ENCODE measurements around the gene CDKN2D.
"Not testable (repeated sequence)": the region's sequence is repeated elsewhere in the genome, so short reads cannot be mapped to it uniquely, and the experiment has no call there.

CDKN2D gene

DNA sequence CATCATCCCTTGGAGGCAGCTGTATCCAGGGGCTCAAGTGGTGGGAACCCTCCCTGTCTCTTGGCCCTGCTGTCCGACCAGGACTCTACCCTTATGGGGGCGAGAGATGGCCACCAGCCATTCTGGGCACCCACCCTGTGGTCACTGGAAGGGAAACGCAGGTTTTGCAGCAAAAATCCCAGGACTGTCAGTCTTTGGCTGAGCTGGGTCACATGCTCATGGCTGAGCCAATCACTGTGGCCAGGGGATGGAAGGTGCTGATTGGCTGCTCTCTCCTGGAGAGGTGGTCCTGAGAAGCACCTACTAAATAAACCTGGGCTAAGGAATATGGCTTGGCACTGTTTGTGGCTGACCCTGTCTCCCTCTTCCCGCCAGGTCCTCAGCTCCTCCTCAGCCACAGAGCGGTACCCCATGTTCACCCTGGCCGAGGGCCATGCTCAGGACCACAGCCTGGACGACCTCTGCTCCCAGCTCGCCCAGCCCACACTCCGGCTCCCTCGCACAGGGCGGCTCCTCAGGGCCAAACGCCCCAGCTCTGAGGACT is 16.2 kb downstream of the CDKN2D start:
- peak in 19 of 56 donors; percentile 1 to 49 (median 21) for DNase-seq

- peak in 6 of 56 donors; percentile 2 to 37 (median 6) for DNase-seq
Observed at GRCh38 chr19:10551698-10552301, 17.0 kb downstream of the CDKN2D start.

DNA sequence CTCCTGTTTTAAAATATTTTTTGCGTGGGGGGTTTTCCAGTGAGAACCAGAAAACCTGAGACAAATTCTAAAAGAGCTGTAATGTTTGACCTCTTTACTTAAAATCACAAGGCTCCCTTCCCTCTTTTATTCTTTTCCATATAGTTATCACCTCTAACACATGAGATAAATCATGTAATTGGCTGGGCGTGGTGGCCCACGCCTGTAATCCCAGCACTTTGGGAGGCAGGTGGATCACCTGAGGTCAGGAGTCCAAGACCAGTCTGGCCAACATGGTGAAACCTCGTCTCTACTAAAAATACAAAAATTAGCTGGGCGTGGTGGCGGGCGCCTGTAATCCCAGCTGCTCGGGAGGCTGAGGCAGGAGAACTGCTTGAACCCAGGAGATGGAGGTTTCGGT is 17.8 kb downstream of the CDKN2D start:
- not testable (repeated sequence) for DNase-seq

DNA sequence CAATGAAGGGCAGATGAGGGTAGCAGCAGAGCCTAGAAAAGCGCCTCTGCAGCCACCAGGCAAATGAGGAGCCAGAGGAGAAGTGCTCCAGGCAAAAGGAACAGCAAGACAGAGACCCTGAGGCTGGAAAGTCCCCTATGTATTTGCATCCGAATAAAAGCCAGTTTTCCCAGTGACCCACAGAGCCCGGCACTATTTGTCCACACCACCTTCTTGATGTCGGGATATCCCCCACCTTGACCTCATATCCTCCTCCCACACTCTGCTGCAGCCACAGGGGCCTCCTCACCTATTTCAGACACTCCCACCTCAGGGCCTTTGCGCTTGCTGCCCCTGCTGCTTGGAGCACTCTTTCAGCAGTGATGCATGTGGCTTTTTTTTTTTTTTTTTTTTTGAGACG is 18.4 kb downstream of the CDKN2D start:
- no peak for DNase-seq

- DNase-seq = no peak
Observed at GRCh38 chr19:10549733-10550132, 19.0 kb downstream of the CDKN2D start.

- no peak for DNase-seq
Observed at GRCh38 chr19:10548746-10549276, 20.0 kb downstream of the CDKN2D start.

- no peak for DNase-seq
Observed at GRCh38 chr19:10546817-10547216, 22.0 kb downstream of the CDKN2D start.

DNA sequence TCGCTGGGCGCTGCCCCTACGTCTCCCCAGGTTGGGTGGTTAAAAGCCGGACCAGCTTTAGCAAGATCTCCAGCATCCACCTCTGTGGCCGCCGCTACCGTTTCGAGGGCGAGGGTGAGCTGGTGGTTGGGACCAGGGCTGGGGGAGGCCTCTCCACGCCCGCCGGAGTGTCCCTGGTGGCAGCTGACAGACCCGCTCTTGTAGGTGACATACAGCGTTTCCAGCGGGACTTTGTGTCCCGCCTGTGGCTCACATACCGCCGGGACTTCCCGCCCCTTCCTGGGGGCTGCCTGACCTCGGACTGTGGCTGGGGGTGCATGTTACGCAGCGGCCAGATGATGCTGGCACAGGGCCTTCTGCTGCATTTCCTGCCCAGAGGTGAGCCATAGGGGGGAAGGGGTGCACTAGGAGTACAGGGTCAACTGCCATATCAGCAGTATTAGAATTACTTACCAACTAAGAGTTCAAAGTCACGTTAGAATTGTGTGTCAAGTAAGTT is 24.0 kb downstream of the CDKN2D start:
- peak in 1 of 56 donors; percentile 29 for DNase-seq

GRCh38 chr19:10544242-10544752 is 24.5 kb downstream of the CDKN2D start:
- DNase-seq = peak in 3 of 56 donors; percentile 5 to 39 (median 19)

- DNase-seq = peak in 51 of 56 donors; percentile 15 to 85 (median 62)
Observed at GRCh38 chr19:10543420-10544241, 25.1 kb downstream of the CDKN2D start, which contains the start of gene ATG4D. TSS of gene ATG4D (plus strand) at chr19:10543904. CDS start at chr19:10544091, 187 bp downstream.

GRCh38 chr19:10543059-10543419 is 25.7 kb downstream of the CDKN2D start:
- DNase-seq = no peak

DNA sequence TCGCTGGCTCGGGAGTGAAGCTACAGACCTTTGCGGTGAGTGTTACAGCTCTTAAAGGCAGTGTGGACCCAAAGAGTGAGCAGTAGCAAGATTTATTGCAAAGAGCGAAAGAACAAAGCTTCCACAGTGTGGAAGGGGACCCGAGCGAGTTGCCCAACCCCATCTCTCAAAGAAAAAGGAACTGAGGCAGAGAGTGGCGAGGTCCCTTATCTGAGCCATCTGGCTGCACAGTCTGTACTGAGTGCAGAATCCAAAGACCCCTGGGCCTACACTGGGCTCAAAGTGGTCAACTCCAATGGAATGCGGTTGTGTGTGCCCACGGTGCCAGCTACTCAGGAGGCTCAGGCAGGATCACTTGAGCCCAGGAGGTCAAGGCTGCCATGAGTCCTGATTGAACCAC is 29.8 kb downstream of the CDKN2D start:
- not testable (repeated sequence) for DNase-seq

DNA sequence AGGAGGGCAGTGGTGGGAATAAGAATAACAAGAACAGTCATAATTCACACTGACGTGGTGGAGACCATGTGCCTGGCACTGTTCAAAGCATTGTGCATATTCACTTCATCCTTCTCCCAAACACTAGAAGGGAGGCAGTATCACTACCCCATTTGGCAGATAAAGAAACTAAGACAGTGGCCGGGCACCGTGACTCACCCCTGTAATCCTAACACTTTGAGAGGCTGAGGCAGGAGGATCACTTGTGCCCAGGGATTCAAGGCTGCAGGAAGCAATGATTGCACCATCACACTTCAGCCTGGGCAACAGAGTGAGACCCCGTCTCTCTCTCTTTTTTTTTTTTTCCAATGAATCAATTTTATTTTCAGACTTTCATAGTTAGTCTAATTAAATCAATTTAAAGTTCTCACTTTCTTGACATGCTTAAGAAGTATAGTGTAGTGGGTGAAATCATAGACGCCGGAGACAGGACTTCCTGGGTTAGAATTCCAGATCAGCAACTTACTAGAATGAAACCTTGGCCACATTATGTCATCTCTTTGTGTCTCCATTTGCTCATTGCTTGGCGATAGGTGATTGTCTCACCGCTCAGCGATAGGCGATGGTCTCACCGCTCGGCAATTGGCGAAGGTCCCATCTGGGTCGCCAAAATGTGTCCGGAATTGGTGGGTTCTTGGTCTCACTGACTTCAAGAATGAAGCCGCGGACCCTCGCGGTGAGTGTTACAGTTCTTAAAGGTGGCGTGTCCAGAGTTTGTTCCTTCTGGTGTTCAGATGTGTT is 30.4 kb downstream of the CDKN2D start:
- no peak for DNase-seq

GRCh38 chr19:10537668-10538067 is 31.1 kb downstream of the CDKN2D start:
- no peak for DNase-seq

DNA sequence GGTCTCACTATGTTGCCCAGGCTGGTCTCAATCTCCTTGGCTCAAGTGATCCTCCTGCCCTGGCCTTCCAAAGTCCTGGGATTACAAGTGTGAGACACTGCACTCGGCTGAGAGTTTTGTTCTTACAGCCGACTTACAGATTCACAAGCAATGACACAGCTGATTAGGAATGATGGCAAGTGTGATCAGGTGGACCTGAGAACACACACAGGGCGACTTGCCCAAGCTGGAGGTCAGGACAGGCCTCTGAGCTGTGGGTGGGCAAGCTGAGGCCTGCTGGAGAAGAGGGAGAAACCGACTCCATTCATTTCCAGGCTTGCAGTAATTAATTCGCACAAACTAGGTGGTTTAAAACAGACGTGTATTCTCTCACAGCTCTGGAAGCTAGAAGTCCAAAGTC is 33.2 kb downstream of the CDKN2D start:
- no peak for DNase-seq

DNA sequence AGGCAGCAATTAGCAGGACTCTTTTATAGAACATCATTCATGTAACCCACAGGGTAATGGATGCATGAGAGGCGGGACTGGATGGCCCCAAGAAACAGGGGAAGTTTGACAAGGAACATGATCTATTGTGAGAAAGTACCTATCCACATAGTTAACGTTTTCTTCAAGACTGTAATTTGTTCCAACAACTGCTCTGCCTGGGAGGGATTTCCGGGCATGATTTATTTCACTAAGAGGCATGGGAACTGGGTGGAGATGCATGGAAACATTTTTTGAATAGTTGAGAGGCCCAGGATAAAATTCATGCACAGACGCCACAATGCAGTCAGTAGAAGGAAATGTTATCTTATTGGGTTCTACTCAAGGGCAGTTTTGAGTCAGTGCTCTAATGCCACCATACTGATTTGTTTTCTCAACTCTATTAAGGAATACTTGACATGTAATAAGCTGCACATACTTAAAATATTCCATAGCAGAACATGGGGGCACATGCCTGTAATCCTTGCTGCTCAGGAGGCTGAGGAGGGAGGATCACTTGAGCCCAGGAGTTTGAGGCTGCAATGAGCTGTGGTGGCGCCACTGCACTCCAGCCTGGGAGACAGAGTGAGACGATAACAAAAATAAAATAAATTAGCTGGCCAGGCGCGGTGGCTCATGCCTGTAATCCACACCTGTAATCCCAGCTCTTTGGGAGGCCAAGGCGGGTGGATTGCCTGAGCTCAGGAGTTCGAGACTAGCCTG is 35.0 kb downstream of the CDKN2D start:
- DNase-seq = no peak

DNA sequence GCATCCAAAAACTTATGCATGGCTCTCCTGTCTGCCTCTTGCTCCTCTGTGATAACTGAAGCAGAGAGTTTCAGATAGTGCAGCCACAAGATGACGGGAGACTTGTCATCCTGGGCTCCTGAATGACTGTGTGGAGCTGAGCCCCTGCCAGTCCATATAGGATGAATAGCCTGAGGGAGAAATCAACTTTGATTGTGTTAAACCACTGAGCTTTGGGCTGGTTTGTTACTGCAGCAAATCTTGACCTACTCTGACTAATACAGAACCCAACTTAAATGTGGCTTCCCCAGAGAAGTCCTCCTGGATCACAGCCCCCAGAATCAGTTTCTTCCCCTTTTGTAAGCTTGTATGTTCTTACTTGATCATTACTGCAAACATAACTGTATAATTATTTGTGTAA is 36.3 kb downstream of the CDKN2D start:
- DNase-seq = no peak

GRCh38 chr19:10526887-10527286 is 41.9 kb downstream of the CDKN2D start:
- DNase-seq = not testable (repeated sequence)

DNA sequence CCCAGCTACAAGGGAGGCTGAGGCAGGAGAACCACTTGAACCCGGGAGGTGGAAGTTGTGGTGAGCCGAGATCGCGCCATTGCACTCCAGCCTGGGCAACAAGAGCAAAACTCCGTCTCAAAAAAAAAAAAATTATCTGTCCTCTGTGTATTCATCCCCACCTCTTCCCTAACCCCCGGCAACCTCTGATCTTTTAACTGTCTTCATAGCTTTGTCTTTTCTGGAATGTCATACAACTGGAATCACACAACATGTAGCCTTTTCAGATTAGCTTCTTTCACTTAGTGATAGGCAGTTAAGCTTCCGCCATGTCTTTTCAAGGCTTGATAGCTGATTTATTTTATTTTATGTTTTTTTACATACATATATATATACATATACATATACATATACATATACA is 43.1 kb downstream of the CDKN2D start:
- DNase-seq = no peak

- DNase-seq = no peak
Observed at GRCh38 chr19:10523135-10523636, 45.6 kb downstream of the CDKN2D start.
